ENCODE results near the gene SCYL3. TPM values are rescaled to one million over a fixed set of nuclear protein-coding genes. Genes with fewer than 3 reads are reported as not detected.

Gene SCYL3
- total RNA-seq, 1 experiment from 2014 or later, result 7.6 TPM

GRCh38 chr1:169894424-169895145 is 889 bp upstream of the SCYL3 start:
- peak overlapping the region; percentile 89 for H3K9ac ChIP-seq (ENCODE audit: low read length)
- ChIA-PET RAD21 (ENCODE audit: low non-redundant PET in 1 of 2, low total read pairs in 2 of 2, uncharacterized antibody in 2 of 2, unreplicated experiment in 2 of 2) (no interaction called here), CTCF (interaction anchor here (1.6 kb wide), 1 partner anchor 1035 kb away, joined by 6 read pairs; no protein-coding TSS in a partner anchor), POLR2A (interaction anchor here (0.9 kb wide), 1 partner anchor 16 kb away, joined by 4 read pairs; no protein-coding TSS in a partner anchor)
- peaks cover 37% of the 10 kb centered on the region for H3K79me2 ChIP-seq (ENCODE audit: insufficient read depth, low read length)
- ATAC-seq (no peak), DNase-seq (ENCODE audit: low read depth, low spot score) (no peak)
- peaks cover 19 to 39% of the 10 kb centered on the region in 2 experiments for H3K4me1 ChIP-seq (ENCODE audit: control insufficient read depth in 1 of 2, insufficient read depth in 2 of 2, low read length in 2 of 2)
- BruUV-seq (replicated peaks), result TSS peak; percentile 100
- no peaks in the 10 kb centered on the region for H3K9me2 ChIP-seq (ENCODE audit: insufficient read depth)
- H4K20me1 ChIP-seq (ENCODE audit: insufficient read depth), result no peaks in the 10 kb centered on the region
- TF ChIP-seq MAX (IDR thresholded peaks at IDR 0.05) (0 out of 2 replicates have a peak, but pooled peaks have one; percentile 6), JUND (IDR thresholded peaks at IDR 0.05) (0 out of 2 replicates have a peak, but pooled peaks have one; percentile 3), EZH2phosphoT487 (IDR thresholded peaks at IDR 0.05; ENCODE audit: borderline replicate concordance) (no peak)
- intact Hi-C loops (cut with micrococcal nuclease), result no loop called here
- no peaks in the 10 kb centered on the region for H3K9me3 ChIP-seq (ENCODE audit: control insufficient read depth in 1 of 2, insufficient read depth in 1 of 2, low read depth in 1 of 2, low read length in 2 of 2)
- H3K4me2 ChIP-seq (ENCODE audit: low read length), result peak overlapping the region; percentile 90
- no peaks in the 10 kb centered on the region for H3K36me3 ChIP-seq (ENCODE audit: control insufficient read depth in 1 of 2, insufficient read depth in 2 of 2, low read length in 2 of 2)
- H3K4me3 ChIP-seq (replicated peaks in 1 of 2; ENCODE audit: low read depth in 1 of 2, low read length in 2 of 2), result peak overlapping the region; percentile 73 to 77
- no peaks in the 10 kb centered on the region; the same call in 1 of the 2 replicates for H3K27me3 ChIP-seq (ENCODE audit: insufficient read depth, low read length)
- peak overlapping the region; percentile 80; the same call in 1 of the 2 replicates for H3K27ac ChIP-seq (ENCODE audit: low read depth, low read length)
- H2AFZ ChIP-seq (ENCODE audit: low read depth, low read length, poor library complexity, severe bottlenecking), result peak overlapping the region; percentile 36

- H3K4me3 ChIP-seq (replicated peaks in 1 of 2; ENCODE audit: low read depth in 1 of 2, low read length in 2 of 2), result peak overlapping the region; percentile 73 to 77
- peaks cover 18 to 30% of the 10 kb centered on the region in 2 experiments for H3K4me1 ChIP-seq (ENCODE audit: control insufficient read depth in 1 of 2, insufficient read depth in 2 of 2, low read length in 2 of 2)
- DNase-seq (ENCODE audit: low read depth, low spot score) (no peak), ATAC-seq (peak; percentile 18; the same call in 1 of the 2 replicates)
- no peaks in the 10 kb centered on the region for H3K9me3 ChIP-seq (ENCODE audit: control insufficient read depth in 1 of 2, insufficient read depth in 1 of 2, low read depth in 1 of 2, low read length in 2 of 2)
- no peak overlapping the region for H2AFZ ChIP-seq (ENCODE audit: low read depth, low read length, poor library complexity, severe bottlenecking)
- ChIA-PET RAD21 (ENCODE audit: low non-redundant PET in 1 of 2, low total read pairs in 2 of 2, uncharacterized antibody in 2 of 2, unreplicated experiment in 2 of 2) (no interaction called here), POLR2A (no interaction called here), CTCF (interaction anchor here (1.6 kb wide), 1 partner anchor 1037 kb away, joined by 6 read pairs; no protein-coding TSS in a partner anchor)
- H4K20me1 ChIP-seq (ENCODE audit: insufficient read depth), result no peaks in the 10 kb centered on the region
- TF ChIP-seq POLR2A (IDR thresholded peaks at IDR 0.05; ENCODE audit: borderline replicate concordance, extremely low read depth, insufficient read depth, insufficient read length) (peak; percentile 32), POLR2AphosphoS5 (IDR thresholded peaks at IDR 0.05; ENCODE audit: low read depth, low read length) (no peak), SRF (IDR thresholded peaks at IDR 0.05; ENCODE audit: low read depth) (no peak), TCF7L2 (IDR thresholded peaks at IDR 0.05; ENCODE audit: borderline replicate concordance, extremely low read depth, insufficient read depth, insufficient read length) (no peak), CBX3 (IDR thresholded peaks at IDR 0.05; ENCODE audit: low read depth) (no peak), ZFX (IDR thresholded peaks at IDR 0.05) (peak; percentile 73), RAD21 (IDR thresholded peaks at IDR 0.05; ENCODE audit: low read depth) (0 out of 2 replicates have a peak, but pooled peaks have one; percentile 0), SIN3A (IDR thresholded peaks at IDR 0.05; ENCODE audit: low read depth) (0 out of 2 replicates have a peak, but pooled peaks have one; percentile 17), FOSL1 (IDR thresholded peaks at IDR 0.05; ENCODE audit: low read depth) (no peak), JUND (IDR thresholded peaks at IDR 0.05) (no peak)
- no peaks in the 10 kb centered on the region; the same call in 1 of the 2 replicates for H3K27me3 ChIP-seq (ENCODE audit: insufficient read depth, low read length)
- no peaks in the 10 kb centered on the region for H3K9me2 ChIP-seq (ENCODE audit: insufficient read depth)
- BruUV-seq (replicated peaks), result no TSS peak
- H3K36me3 ChIP-seq (ENCODE audit: control insufficient read depth in 1 of 2, insufficient read depth in 2 of 2, low read length in 2 of 2), result 0 out of 4 replicates have a peak, but pooled peaks cover 0 to 2% of the 10 kb centered on the region in 2 experiments
- H3K79me2 ChIP-seq (ENCODE audit: insufficient read depth, low read length), result peaks cover 47% of the 10 kb centered on the region
- peak overlapping the region; percentile 89 for H3K9ac ChIP-seq (ENCODE audit: low read length)
- intact Hi-C loops (cut with micrococcal nuclease), result no loop called here
- peak overlapping the region; percentile 90 for H3K4me2 ChIP-seq (ENCODE audit: low read length)
- H3K27ac ChIP-seq (ENCODE audit: low read depth, low read length), result peak overlapping the region; percentile 80
These were observed 610 bp downstream of the SCYL3 start for GRCh38 chr1:169892927-169893644.
